ENCODE measurements around the gene HERC5.

The HERC5 gene

DNA sequence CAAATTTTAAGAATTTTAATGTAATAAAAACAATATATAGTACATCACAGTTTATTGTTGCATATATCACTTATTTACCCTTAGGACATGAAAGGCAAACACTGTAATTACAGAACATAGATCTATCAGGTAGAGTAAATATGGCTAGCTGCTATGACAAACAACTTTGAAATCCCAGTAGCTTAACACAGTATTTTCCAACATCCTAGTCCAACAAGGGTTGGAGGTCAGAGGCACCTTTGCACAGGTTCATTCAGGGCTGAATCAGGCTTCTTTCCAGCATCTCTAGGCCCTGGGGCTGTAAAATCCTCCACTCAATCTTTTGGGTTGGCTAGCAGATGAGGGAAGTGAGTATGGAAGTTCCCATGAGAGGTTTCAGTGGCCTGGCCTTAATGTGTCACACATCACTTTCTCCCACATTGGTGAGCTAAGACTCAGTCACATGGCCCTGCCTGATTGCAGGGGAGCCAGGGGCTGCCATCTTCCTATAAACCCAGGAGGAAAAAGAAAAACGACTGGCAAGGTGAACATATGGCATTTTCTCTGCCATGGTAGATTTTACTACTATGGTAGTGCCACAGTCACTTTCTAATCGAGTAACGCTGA lies 45.3 kb upstream of the HERC5 start:
- no peak for TF ChIP-seq EZH2 (optimal IDR thresholded peaks at IDR 0.05; ENCODE audit: low read depth, low read length)
- Histone ChIP-seq H3K4me2 (ENCODE audit: low read depth, low read length) (no peak overlapping the region), H3K9me3 (replicated peaks; ENCODE audit: insufficient read depth, low read length) (no peaks in the 10 kb centered on the region), H3K27ac (ENCODE audit: low read length) (no peak overlapping the region), H3F3A (ENCODE audit: insufficient read depth, low read length) (no peaks in the 10 kb centered on the region), H3K4me3 (ENCODE audit: low read length) (no peak overlapping the region), H4K20me1 (ENCODE audit: insufficient read depth, low read length) (no peaks in the 10 kb centered on the region), H3K27me3 (replicated peaks; ENCODE audit: insufficient read depth, low read length) (no peaks in the 10 kb centered on the region), H3K79me2 (ENCODE audit: low read length) (no peaks in the 10 kb centered on the region), H2AFZ (ENCODE audit: low read length) (no peak overlapping the region), H3K9me2 (replicated peaks; ENCODE audit: insufficient read depth, low read length) (no peaks in the 10 kb centered on the region), H3K4me1 (ENCODE audit: low read length) (no peaks in the 10 kb centered on the region), H3K36me3 (replicated peaks; ENCODE audit: insufficient read depth, low read length) (no peaks in the 10 kb centered on the region), H3K9ac (ENCODE audit: low read length) (no peak overlapping the region)
- DNase-seq: no peak

DNA sequence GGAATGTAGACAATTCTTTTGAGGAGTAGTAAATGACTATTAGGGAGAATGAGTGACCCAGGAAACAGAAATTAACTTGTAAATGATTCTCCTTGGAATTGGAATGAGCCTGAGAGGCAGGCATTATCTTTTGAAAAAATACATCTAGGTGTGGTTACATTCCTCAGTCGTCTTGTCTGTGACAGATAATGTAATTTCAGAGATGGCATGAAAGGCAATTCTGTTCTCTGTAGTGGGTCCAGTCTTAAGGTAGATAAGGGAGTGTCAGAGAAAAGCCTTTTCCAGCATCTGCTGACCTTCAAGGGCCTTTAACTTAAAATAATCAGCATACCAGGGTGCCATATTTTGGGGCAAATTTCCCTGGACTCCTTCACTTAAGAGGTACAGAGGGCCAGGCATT lies 43.1 kb upstream of the HERC5 start:
- TF ChIP-seq EZH2phosphoT487 (IDR thresholded peaks at IDR 0.05; ENCODE audit: low read length) (no peak), EZH2 (optimal IDR thresholded peaks at IDR 0.05; ENCODE audit: low read depth, low read length) (no peak)
- TF ChIP-seq, protein P1, sequence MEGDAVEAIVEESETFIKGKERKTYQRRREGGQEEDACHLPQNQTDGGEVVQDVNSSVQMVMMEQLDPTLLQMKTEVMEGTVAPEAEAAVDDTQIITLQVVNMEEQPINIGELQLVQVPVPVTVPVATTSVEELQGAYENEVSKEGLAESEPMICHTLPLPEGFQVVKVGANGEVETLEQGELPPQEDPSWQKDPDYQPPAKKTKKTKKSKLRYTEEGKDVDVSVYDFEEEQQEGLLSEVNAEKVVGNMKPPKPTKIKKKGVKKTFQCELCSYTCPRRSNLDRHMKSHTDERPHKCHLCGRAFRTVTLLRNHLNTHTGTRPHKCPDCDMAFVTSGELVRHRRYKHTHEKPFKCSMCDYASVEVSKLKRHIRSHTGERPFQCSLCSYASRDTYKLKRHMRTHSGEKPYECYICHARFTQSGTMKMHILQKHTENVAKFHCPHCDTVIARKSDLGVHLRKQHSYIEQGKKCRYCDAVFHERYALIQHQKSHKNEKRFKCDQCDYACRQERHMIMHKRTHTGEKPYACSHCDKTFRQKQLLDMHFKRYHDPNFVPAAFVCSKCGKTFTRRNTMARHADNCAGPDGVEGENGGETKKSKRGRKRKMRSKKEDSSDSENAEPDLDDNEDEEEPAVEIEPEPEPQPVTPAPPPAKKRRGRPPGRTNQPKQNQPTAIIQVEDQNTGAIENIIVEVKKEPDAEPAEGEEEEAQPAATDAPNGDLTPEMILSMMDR (IDR thresholded peaks at IDR 0.05; ENCODE audit: low read length): no peak
- no peaks in the 10 kb centered on the region for H3K79me2 ChIP-seq (ENCODE audit: low read length)

DNA sequence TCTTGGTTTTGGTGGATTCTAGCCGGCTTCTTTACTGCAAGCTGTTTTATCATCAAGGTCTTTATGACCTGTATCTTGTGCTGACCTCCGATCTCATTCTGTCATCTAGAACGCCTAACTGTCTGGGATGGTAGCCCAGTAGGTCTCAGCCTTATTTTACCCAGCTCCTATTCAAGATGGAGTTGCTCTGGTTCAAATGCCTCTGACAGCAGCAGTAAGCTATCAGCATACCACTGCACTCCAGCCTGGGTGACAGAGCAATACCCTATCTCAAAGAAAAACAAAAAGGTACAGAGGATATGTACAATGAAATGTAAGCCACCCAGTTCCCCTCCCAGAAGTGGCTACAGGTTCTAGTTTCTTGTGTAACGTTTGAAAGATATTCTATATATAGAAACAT lies 42.2 kb upstream of the HERC5 start:
- Histone ChIP-seq H3K27me3 (replicated peaks; ENCODE audit: insufficient read depth, low read length) (no peaks in the 10 kb centered on the region), H2AFZ (ENCODE audit: low read length) (no peak overlapping the region), H3K79me2 (ENCODE audit: low read length) (no peaks in the 10 kb centered on the region), H3K9me3 (replicated peaks; ENCODE audit: insufficient read depth, low read length) (no peaks in the 10 kb centered on the region), H3K27ac (ENCODE audit: low read length) (no peak overlapping the region), H3K4me3 (ENCODE audit: low read length) (no peak overlapping the region), H4K20me1 (ENCODE audit: insufficient read depth, low read length) (no peaks in the 10 kb centered on the region), H3F3A (ENCODE audit: insufficient read depth, low read length) (no peaks in the 10 kb centered on the region), H3K9me2 (replicated peaks; ENCODE audit: insufficient read depth, low read length) (no peaks in the 10 kb centered on the region), H3K4me2 (ENCODE audit: low read depth, low read length) (no peak overlapping the region), H3K4me1 (ENCODE audit: low read length) (peaks cover 7% of the 10 kb centered on the region), H3K9ac (ENCODE audit: low read length) (no peak overlapping the region), H3K36me3 (replicated peaks; ENCODE audit: insufficient read depth, low read length) (no peaks in the 10 kb centered on the region)
- DNase-seq: no peak
- TF ChIP-seq, protein P1 (IDR thresholded peaks at IDR 0.05; ENCODE audit: low read length): no peak
- TF ChIP-seq EZH2phosphoT487 (IDR thresholded peaks at IDR 0.05; ENCODE audit: low read length): no peak
- no peak for TF ChIP-seq EZH2 (optimal IDR thresholded peaks at IDR 0.05; ENCODE audit: low read depth, low read length)

More for the DNA sequence above, 43.1 kb upstream of the HERC5 start:
- Histone ChIP-seq H3K9ac (ENCODE audit: low read length) (no peak overlapping the region), H3K9me3 (replicated peaks; ENCODE audit: insufficient read depth, low read length) (no peaks in the 10 kb centered on the region), H2AFZ (ENCODE audit: low read length) (no peak overlapping the region), H3K27ac (ENCODE audit: low read length) (no peak overlapping the region), H3K4me1 (ENCODE audit: low read length) (no peaks in the 10 kb centered on the region), H3K4me3 (ENCODE audit: low read length) (no peak overlapping the region), H3K36me3 (replicated peaks; ENCODE audit: insufficient read depth, low read length) (no peaks in the 10 kb centered on the region), H3F3A (ENCODE audit: insufficient read depth, low read length) (no peaks in the 10 kb centered on the region), H3K4me2 (ENCODE audit: low read depth, low read length) (no peak overlapping the region), H3K9me2 (replicated peaks; ENCODE audit: insufficient read depth, low read length) (no peaks in the 10 kb centered on the region), H4K20me1 (ENCODE audit: insufficient read depth, low read length) (no peaks in the 10 kb centered on the region), H3K27me3 (replicated peaks; ENCODE audit: insufficient read depth, low read length) (no peaks in the 10 kb centered on the region)
- no peak for DNase-seq

DNA sequence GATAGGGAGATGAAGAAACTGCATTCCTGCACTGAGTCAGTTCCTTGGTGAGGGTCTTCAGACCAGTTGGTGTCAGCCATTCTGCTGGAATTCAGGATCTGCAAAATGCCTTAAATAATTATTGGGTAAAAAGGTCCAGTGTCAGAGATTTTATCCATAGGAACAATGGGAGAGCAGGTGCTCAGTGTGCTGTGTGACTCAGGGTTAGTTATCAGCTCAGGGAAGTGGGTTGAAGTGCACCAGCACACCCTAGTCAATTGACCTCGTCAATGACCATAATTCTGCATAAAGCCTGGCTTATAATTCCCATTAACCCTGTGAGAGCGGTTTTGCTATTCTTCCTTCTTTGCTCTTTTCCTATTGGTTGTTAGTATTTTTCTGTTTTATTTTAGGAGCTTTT lies 40.9 kb upstream of the HERC5 start:
- TF ChIP-seq, protein P1 (IDR thresholded peaks at IDR 0.05; ENCODE audit: low read length): no peak
- TF ChIP-seq EZH2phosphoT487 (IDR thresholded peaks at IDR 0.05; ENCODE audit: low read length) (no peak), EZH2 (optimal IDR thresholded peaks at IDR 0.05; ENCODE audit: low read depth, low read length) (no peak)
- no peak for DNase-seq
- peaks cover 10% of the 10 kb centered on the region for H3K4me1 ChIP-seq (ENCODE audit: low read length)

More for the DNA sequence above, 40.9 kb upstream of the HERC5 start:
- Histone ChIP-seq H3F3A (ENCODE audit: insufficient read depth, low read length) (no peaks in the 10 kb centered on the region), H3K9ac (ENCODE audit: low read length) (no peak overlapping the region), H3K9me2 (replicated peaks; ENCODE audit: insufficient read depth, low read length) (no peaks in the 10 kb centered on the region), H4K20me1 (ENCODE audit: insufficient read depth, low read length) (no peaks in the 10 kb centered on the region), H3K9me3 (replicated peaks; ENCODE audit: insufficient read depth, low read length) (no peaks in the 10 kb centered on the region), H3K27ac (ENCODE audit: low read length) (no peak overlapping the region), H2AFZ (ENCODE audit: low read length) (no peak overlapping the region), H3K4me3 (ENCODE audit: low read length) (no peak overlapping the region), H3K79me2 (ENCODE audit: low read length) (no peaks in the 10 kb centered on the region), H3K4me2 (ENCODE audit: low read depth, low read length) (no peak overlapping the region), H3K36me3 (replicated peaks; ENCODE audit: insufficient read depth, low read length) (no peaks in the 10 kb centered on the region), H3K27me3 (replicated peaks; ENCODE audit: insufficient read depth, low read length) (no peaks in the 10 kb centered on the region)
